Thyroid gland (tissue), 4 donors: ENCODE results near the gene UCN. TPM values are rescaled to one million over a fixed set of nuclear protein-coding genes. Genes with fewer than 3 reads are reported as not detected.
"Not testable (repeated sequence)": the region's sequence is repeated elsewhere in the genome, so short reads cannot be mapped to it uniquely, and the experiment has no call there.

ENCODE experiments used
- DNase-seq, 2 donors: peaks; one replicate each; pipeline ENCODE4 v3.0.0-alpha.2; 2019
- H3K27ac ChIP-seq, 3 donors: fragments of 200-600 bp; sonication (generic); 1 replicate in 2 of 3; 2 replicates in 1 of 3; pipeline ENCODE4 v1.5.1; 2016 to 2019; ENCODE audit warnings: mild to moderate bottlenecking in 1 of 3, moderate library complexity in 1 of 3
- H3K27me3 ChIP-seq: fragments of 200-600 bp; sonication (generic); one replicate; pipeline ENCODE4 v1.5.1; 2019
- H3K36me3 ChIP-seq, 2 donors: fragments of 200-600 bp; sonication (generic); one replicate each; pipeline ENCODE4 v1.5.1; 2016 to 2019
- H3K4me1 ChIP-seq, 2 donors: fragments of 200-600 bp; sonication (generic); one replicate each; pipeline ENCODE4 v1.5.1; 2017 to 2019
- H3K4me3 ChIP-seq, 3 donors: fragments of 200-600 bp; sonication (generic); replicated peaks in 1 of 3; 1 replicate in 2 of 3; 2 replicates in 1 of 3; pipeline ENCODE4 v1.5.1; 2016; ENCODE audit warnings: mild to moderate bottlenecking in 1 of 3
- H3K9me3 ChIP-seq: fragments of 200-600 bp; sonication (generic); one replicate; pipeline ENCODE4 v1.5.1; 2017
- POLR2A ChIP-seq, 2 donors: fragments of 450-650 bp; IDR thresholded peaks; one replicate each; pipeline ENCODE4 v1.6.1; 2017; ENCODE audit warnings: antibody characterized with exemption in 2 of 2, mild to moderate bottlenecking in 2 of 2, moderate library complexity in 1 of 2
- WGBS, 2 donors: methylation state at CpG; one replicate each; pipeline ENCODE4 v1.1.5; 2017; 5-methylcytosine and 5-hydroxymethylcytosine counted together
- intact Hi-C: fragments of 100-400 bp; cut with DNase I; formaldehyde crosslinking; loops from one replicate; pipeline ENCODE4 v1.15.1; 2023
- total RNA-seq, 4 donors: library from RNA; depleted of rRNA; stranded (reverse); fragments of >200 nt; gene quantifications; one replicate each; pipeline ENCODE4 v1.2.3, GENCODE V29; 2016
- TF ChIP-seq, protein P1 (sequence below), 6 experiments: fragments of 200-600 bp in 3 of 6; fragments of 450-650 bp in 3 of 6; sonication (generic) in 3 of 6; IDR thresholded peaks; one replicate each; pipeline ENCODE4 v1.5.1; 2016 to 2019; ENCODE audit warnings: antibody characterized with exemption in 6 of 6, mild to moderate bottlenecking in 2 of 6, inconsistent platforms in 1 of 6, moderate library complexity in 1 of 6

Gene UCN
- total RNA-seq, 4 donors from 2014 or later: 1.1 to 2.5 (median 2.0) TPM

DNA sequence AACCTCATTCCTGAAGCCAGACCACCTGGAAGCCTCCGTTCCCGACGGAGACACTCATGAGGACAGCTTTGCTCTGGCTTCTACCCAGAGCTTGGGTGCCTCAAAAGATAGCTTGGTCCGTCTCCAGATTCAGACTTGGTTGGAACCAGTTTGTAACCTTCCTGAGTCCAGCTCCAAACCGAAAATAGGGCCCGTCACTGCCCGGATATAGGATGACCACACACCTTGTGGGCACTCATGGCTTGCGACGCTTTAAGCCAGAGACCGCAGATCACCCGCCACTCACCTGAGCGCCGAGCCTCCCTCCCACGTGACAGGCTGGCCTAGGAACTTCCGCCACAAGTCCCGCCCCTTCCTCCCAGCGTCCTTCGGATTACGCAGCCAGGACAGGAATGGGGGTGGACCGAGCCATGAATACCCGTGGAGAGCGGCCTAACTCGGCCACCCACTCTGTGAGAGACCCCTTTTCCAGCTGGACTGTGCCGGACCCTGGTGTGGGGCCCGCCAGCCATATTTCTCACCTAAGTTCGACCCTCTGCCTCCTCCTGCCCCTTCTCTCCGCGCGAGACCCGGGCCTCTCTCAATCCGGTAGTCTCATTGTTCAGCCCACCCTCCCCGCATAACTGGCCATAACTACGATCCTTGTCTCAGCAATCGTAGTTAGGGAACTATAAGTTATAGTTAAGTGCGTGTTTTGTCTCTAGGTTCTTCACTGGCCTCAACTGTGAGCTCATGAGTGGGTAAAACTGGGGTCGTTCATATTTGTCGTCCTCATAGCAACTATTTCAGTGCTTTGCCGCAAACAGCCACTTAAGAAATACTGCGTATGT is 14.7 kb upstream of the UCN start, which contains the start of gene MPV17:
TSS of gene MPV17 (minus strand) at position 332 of the 830 bp plus-strand sequence. CDS start 580 bp downstream, outside the sequence.
- Histone ChIP-seq H3K4me3 (peak within 1 kb of the TSS; percentile 53 to 81 (median 60)), H3K36me3 (peaks cover 10 to 14% of the 10 kb centered on the region in 2 donors), H3K27me3 (no peaks in the 10 kb centered on the region), H3K4me1 (peaks cover 11 to 25% of the 10 kb centered on the region in 2 donors), H3K27ac (peak within 1 kb of the TSS; percentile 77 to 94 (median 89)), H3K9me3 (no peaks in the 10 kb centered on the region)
- WGBS, 2 donors: 0 to 1% methylated on average over 27 to 35 of the region's 39 CpGs
- TF ChIP-seq, protein P1, sequence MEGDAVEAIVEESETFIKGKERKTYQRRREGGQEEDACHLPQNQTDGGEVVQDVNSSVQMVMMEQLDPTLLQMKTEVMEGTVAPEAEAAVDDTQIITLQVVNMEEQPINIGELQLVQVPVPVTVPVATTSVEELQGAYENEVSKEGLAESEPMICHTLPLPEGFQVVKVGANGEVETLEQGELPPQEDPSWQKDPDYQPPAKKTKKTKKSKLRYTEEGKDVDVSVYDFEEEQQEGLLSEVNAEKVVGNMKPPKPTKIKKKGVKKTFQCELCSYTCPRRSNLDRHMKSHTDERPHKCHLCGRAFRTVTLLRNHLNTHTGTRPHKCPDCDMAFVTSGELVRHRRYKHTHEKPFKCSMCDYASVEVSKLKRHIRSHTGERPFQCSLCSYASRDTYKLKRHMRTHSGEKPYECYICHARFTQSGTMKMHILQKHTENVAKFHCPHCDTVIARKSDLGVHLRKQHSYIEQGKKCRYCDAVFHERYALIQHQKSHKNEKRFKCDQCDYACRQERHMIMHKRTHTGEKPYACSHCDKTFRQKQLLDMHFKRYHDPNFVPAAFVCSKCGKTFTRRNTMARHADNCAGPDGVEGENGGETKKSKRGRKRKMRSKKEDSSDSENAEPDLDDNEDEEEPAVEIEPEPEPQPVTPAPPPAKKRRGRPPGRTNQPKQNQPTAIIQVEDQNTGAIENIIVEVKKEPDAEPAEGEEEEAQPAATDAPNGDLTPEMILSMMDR (IDR thresholded peaks at IDR 0.05): no peak
- TF ChIP-seq POLR2A (IDR thresholded peaks at IDR 0.05): peak; percentile 79 to 95
- peak; percentile 94 to 95 for DNase-seq
- intact Hi-C loops: loop anchor here (5.0 kb wide), 1 partner anchor 34 kb away; the partner anchor contains the start of gene GTF3C2

DNA sequence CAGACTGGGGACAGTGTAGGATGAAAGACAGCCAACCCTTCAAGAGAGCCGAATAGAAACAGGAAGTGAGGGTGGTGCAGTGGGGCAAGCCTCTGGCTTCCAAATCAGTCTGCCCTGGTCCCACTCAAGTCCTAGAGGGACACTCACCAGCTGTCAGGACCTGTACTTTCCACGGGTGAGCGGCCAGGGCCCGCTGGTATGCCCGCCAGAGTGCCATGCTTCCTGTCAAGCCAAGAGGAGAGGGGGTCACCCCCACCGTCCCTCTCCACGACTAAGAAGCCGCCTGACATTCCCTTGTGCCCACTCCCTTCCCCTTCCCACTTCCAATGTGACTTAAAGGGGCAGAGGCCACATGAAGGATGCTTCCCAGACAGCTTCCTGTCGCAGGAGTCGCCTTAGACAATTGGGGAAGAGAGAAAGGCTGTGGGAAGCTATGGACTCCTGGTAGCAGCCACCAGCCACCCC is 14.1 kb upstream of the UCN start:
- peak overlapping the region; percentile 77 to 94 (median 89) for H3K27ac ChIP-seq
- TF ChIP-seq, protein P1 (IDR thresholded peaks at IDR 0.05): no peak
- TF ChIP-seq POLR2A (IDR thresholded peaks at IDR 0.05): no peak
- peak overlapping the region; percentile 53 to 81 (median 60) for H3K4me3 ChIP-seq
- H3K9me3 ChIP-seq: no peaks in the 10 kb centered on the region
- peaks cover 11 to 25% of the 10 kb centered on the region in 2 donors for H3K4me1 ChIP-seq
- 1 to 3% methylated on average over 7 to 10 of the region's 10 CpGs for WGBS, 2 donors
- DNase-seq: peak; percentile 80 to 88
- peaks cover 6 to 10% of the 10 kb centered on the region in 2 donors for H3K36me3 ChIP-seq
- intact Hi-C loops: loop anchor here (5.0 kb wide), 1 partner anchor 35 kb away; the partner anchor contains the start of gene GTF3C2
- no peaks in the 10 kb centered on the region for H3K27me3 ChIP-seq

DNA sequence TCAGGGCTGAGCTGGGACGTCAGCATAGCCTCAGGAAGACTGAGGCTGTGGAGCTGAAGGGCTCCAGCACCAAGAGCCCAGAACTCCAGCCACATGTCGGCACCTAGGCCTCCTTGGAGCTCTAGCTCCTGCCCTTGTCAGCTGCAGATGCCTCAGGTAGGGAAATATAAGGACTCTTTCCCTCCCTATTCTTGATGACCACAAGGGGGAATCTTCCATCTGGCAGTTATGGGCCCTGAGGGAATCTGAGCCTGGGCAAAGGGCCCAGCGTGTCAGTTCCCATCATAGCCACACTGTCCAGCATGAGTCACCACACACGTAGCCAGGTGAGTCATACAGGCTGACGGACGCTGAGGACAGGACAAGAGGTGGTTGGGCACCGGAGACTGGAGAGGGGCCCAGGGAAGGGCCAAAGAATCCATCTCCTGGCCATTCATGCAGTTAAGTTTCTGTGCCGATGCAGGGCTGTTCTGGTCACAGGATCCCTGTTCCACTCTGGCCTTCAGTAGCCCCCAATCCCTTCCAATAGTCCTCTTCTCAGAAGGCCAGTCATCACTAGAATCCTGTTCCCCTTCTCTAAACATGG is 12.8 kb upstream of the UCN start:
- Histone ChIP-seq H3K9me3 (no peaks in the 10 kb centered on the region), H3K36me3 (peaks cover 0 to under 1% of the 10 kb centered on the region in 2 donors), H3K4me1 (peaks cover 11 to 25% of the 10 kb centered on the region in 2 donors), H3K27me3 (no peaks in the 10 kb centered on the region), H3K27ac (peak overlapping the region; percentile 13 to 94 (median 46)), H3K4me3 (no peak overlapping the region)
- DNase-seq: peak; percentile 91 to 93
- intact Hi-C loops: loop anchor here (5.0 kb wide), 1 partner anchor 36 kb away; the partner anchor contains the start of gene GTF3C2
- WGBS, 2 donors: 28 to 38% methylated on average over 7 to 8 of the region's 8 CpGs
- TF ChIP-seq POLR2A (IDR thresholded peaks at IDR 0.05): peak in 1 of 2 donors; percentile 45
- TF ChIP-seq, protein P1 (IDR thresholded peaks at IDR 0.05): peak; percentile 10 to 59 (median 35)

DNA sequence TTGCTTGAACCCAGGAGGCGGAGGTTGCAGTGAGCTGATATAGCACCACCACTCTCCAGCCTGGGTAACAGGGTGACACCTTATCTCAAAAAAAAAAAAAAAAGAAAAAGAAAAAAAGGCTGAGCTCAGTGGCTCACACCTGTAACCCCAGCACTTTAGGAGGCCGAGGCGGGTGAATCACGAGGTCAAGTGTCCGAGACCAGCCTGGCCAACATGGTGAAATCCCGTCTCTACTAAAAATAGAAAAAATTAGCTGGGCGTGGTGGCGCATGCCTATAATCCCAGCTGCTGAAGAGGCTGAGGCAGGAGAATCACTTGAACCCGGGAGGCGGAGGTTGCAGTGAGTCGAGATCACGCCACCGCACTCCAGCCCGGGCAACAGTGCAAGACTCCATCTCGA is 11.6 kb upstream of the UCN start:
- H3K9me3 ChIP-seq, H3K36me3 ChIP-seq, H3K27ac ChIP-seq, DNase-seq, H3K4me3 ChIP-seq, H3K27me3 ChIP-seq: not testable (repeated sequence)
- H3K4me1 ChIP-seq: peaks cover 11 to 25% of the 10 kb centered on the region in 2 donors
- 92 to 96% methylated on average over 15 of the region's 15 CpGs for WGBS, 2 donors
- intact Hi-C loops: loop anchor here (5.0 kb wide), 1 partner anchor 37 kb away; the partner anchor contains the start of gene GTF3C2

DNA sequence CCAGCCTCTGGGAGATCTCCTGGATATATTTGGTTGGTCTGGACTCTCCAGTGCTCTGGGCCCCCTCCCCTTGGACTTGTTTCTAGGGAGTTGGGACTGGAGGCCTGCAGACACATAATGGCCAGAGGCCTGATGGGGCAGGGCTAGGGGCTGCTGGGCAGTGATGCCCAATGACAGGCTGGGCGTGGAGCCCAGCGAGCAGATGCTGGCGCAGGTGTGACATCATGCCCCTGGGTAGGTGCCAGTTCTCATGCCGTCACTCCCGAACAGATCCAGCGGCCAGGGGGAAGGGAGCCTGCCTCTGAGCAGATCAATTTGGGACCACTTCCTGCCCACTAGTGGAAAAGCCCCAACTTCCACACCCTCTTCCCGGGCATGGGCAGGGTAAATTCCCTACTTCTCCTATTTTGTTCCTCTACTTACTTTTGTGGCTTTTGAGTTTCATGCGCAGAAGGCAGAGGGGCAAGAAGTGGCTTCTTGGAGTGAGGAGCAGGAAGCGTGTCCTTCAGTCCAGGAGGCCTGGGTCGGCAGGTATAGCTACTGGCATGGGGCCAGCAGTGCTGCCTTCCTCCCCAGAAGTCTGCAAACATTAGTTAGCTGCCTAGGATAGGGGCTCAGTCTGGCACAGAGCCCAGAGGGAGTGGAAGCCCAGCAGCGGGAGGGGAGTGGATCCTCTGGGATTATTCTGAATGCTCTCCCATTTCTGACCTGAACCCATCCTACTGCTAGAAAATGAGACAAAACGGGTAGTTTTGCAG is 8.6 kb upstream of the UCN start:
- no peak overlapping the region for H3K4me3 ChIP-seq
- DNase-seq: no peak
- no peak for TF ChIP-seq POLR2A (IDR thresholded peaks at IDR 0.05)
- TF ChIP-seq, protein P1 (IDR thresholded peaks at IDR 0.05): no peak
- no peaks in the 10 kb centered on the region for H3K36me3 ChIP-seq
- no peaks in the 10 kb centered on the region for H3K9me3 ChIP-seq
- intact Hi-C loops: no loop called here
- no peaks in the 10 kb centered on the region for H3K27me3 ChIP-seq
- 39 to 49% methylated on average over 5 to 9 of the region's 12 CpGs for WGBS, 2 donors
- H3K27ac ChIP-seq: no peak overlapping the region
- peaks cover 0 to 14% of the 10 kb centered on the region in 2 donors for H3K4me1 ChIP-seq
